H1 (cell line): ENCODE results near the gene ECI1. TPM values are rescaled to one million over a fixed set of nuclear protein-coding genes. Genes with fewer than 3 reads are reported as not detected.
A peak's percentile ranks its signal among the peaks of the same experiment; 100 is the strongest.

Experiments used
- CTCF ChIA-PET: fragments of 300-600 bp; sonication (Branson Sonifier 250); formaldehyde crosslinking; loops from one replicate; lab custom pipeline; 2021; ENCODE audit not compliant: partially characterized antibody; lab: Charles Lee
- POLR2A ChIA-PET: fragments of 300-600 bp; sonication (Branson Sonifier 250); formaldehyde crosslinking; loops from one replicate; lab custom pipeline; 2021; ENCODE audit warnings: inconsistent platforms; ENCODE audit not compliant: partially characterized antibody; lab: Charles Lee
- DNase-seq, 2 experiments: peaks; one replicate each; pipeline versions ENCODE4 v3.0.0 to v3.0.0-alpha.2; 2010 to 2022; ENCODE audit warnings: low spot score in 2 of 2, low read depth in 1 of 2, mixed read lengths in 1 of 2
- FAIRE-seq: peaks from 2 replicates; lab custom pipeline; 2011; peaks lifted over from hg19 to GRCh38; lab: Jason Lieb, UNC
- H2AFZ ChIP-seq: 2 replicates; pipeline ENCODE4 v1.8.1; 2012; ENCODE audit warnings: low read length, inconsistent platforms
- H2AK5ac ChIP-seq: 2 replicates; pipeline ENCODE4 v1.6.1; 2013; ENCODE audit warnings: low read depth, low read length
- H2BK120ac ChIP-seq: replicated peaks from 2 replicates; pipeline ENCODE3; 2013; ENCODE audit warnings: low read depth, low read length, inconsistent platforms
- H2BK12ac ChIP-seq: 2 replicates; pipeline ENCODE4 v1.6.1; 2013; ENCODE audit warnings: low read depth, low read length
- H2BK15ac ChIP-seq: 2 replicates; pipeline ENCODE4 v1.6.1; 2013; ENCODE audit warnings: low read length
- H2BK20ac ChIP-seq: 2 replicates; pipeline ENCODE4 v1.6.1; 2013; ENCODE audit warnings: low read length
- H2BK5ac ChIP-seq: 2 replicates; pipeline ENCODE4 v1.6.1; 2013; ENCODE audit warnings: low read depth, low read length
- H3K14ac ChIP-seq: 2 replicates; pipeline ENCODE4 v1.6.1; 2013; ENCODE audit warnings: inconsistent platforms; ENCODE audit not compliant: insufficient read length
- H3K18ac ChIP-seq: 2 replicates; pipeline ENCODE4 v1.6.1; 2013; ENCODE audit warnings: low read length; ENCODE audit errors: extremely low read depth
- H3K23ac ChIP-seq: 2 replicates; pipeline ENCODE4 v1.6.1; 2013; ENCODE audit warnings: inconsistent platforms; ENCODE audit not compliant: insufficient read length
- H3K23me2 ChIP-seq: 2 replicates; pipeline ENCODE4 v1.6.1; 2013; ENCODE audit warnings: low read depth, low read length
- H3K27ac ChIP-seq: 2 replicates; pipeline ENCODE4 v1.6.1; 2011; ENCODE audit warnings: low read depth, low read length, inconsistent platforms
- H3K27me3 ChIP-seq, 4 experiments: replicated peaks in 1 of 4; 1 replicate in 1 of 4; 2 replicates in 3 of 4; pipeline versions ENCODE4 v1.6.1 to v1.8.1; 2011 to 2013; ENCODE audit warnings: low read length in 3 of 4, mild to moderate bottlenecking in 3 of 4, inconsistent platforms in 2 of 4, mixed read lengths in 2 of 4, moderate library complexity in 1 of 4; ENCODE audit not compliant: control insufficient read depth in 3 of 4, insufficient read depth in 3 of 4; ENCODE audit errors: extremely low read depth in 1 of 4
- H3K36me3 ChIP-seq, 4 experiments: 2 replicates each; pipeline versions ENCODE4 v1.6.1 to v1.8.1; 2011 to 2013; ENCODE audit warnings: mild to moderate bottlenecking in 4 of 4, low read length in 3 of 4, moderate library complexity in 2 of 4, control low read depth in 1 of 4, inconsistent platforms in 1 of 4; ENCODE audit not compliant: insufficient read depth in 4 of 4, control insufficient read depth in 2 of 4
- H3K4ac ChIP-seq: replicated peaks from 2 replicates; pipeline ENCODE3; 2013; ENCODE audit warnings: low read length, low read depth, mixed read lengths, inconsistent platforms; ENCODE audit not compliant: insufficient read length
- H3K4me1 ChIP-seq, 4 experiments: replicated peaks in 1 of 4; 1 replicate in 1 of 4; 2 replicates in 3 of 4; pipeline versions ENCODE4 v1.6.1 to v1.8.1; 2011 to 2013; ENCODE audit warnings: low read length in 3 of 4, inconsistent platforms in 2 of 4, mixed read lengths in 1 of 4; ENCODE audit not compliant: insufficient read depth in 4 of 4, control insufficient read depth in 3 of 4
- H3K4me2 ChIP-seq, 2 experiments: 2 replicates each; pipeline versions ENCODE4 v1.6.1 to v1.8.1; 2011 to 2013; ENCODE audit warnings: low read depth in 2 of 2, low read length in 2 of 2, control low read depth in 1 of 2, inconsistent platforms in 1 of 2, mild to moderate bottlenecking in 1 of 2; ENCODE audit not compliant: insufficient read depth in 1 of 2
- H3K4me3 ChIP-seq, 4 experiments: fragments of 200-600, 300-600 bp in 1 of 4; sonication (generic), shearing (Covaris generic), sonication (Bioruptor Twin) in 1 of 4; 2 replicates each; pipeline versions ENCODE4 v1.5.1 to v1.8.1; 2011 to 2016; ENCODE audit warnings: low read length in 4 of 4, low read depth in 3 of 4, control low read depth in 2 of 4, inconsistent platforms in 2 of 4, mild to moderate bottlenecking in 2 of 4, mixed read lengths in 1 of 4, moderate library complexity in 1 of 4; ENCODE audit not compliant: insufficient read depth in 2 of 4; ENCODE audit errors: extremely low read depth in 1 of 4
- H3K56ac ChIP-seq: replicated peaks from 2 replicates; pipeline ENCODE3; 2013; ENCODE audit warnings: low read depth, mild to moderate bottlenecking, mixed read lengths, low read length, inconsistent platforms; ENCODE audit not compliant: insufficient read length
- H3K79me1 ChIP-seq: 2 replicates; pipeline ENCODE4 v1.6.1; 2013; ENCODE audit warnings: low read depth, low read length, control low read depth
- H3K79me2 ChIP-seq, 2 experiments: 2 replicates each; pipeline versions ENCODE4 v1.6.1 to v1.8.1; 2012 to 2013; ENCODE audit warnings: low read length in 2 of 2, mild to moderate bottlenecking in 2 of 2, inconsistent platforms in 1 of 2; ENCODE audit not compliant: insufficient read depth in 2 of 2, control insufficient read depth in 1 of 2
- H3K9ac ChIP-seq, 4 experiments: replicated peaks in 1 of 4; 1 replicate in 1 of 4; 2 replicates in 3 of 4; pipeline versions ENCODE4 v1.6.1 to v1.8.1; 2011 to 2013; ENCODE audit warnings: low read depth in 3 of 4, low read length in 3 of 4, control low read depth in 2 of 4, mild to moderate bottlenecking in 2 of 4, moderate library complexity in 2 of 4, inconsistent platforms in 1 of 4; ENCODE audit errors: extremely low read depth in 1 of 4
- H3K9me3 ChIP-seq, 2 experiments: 2 replicates each; pipeline versions ENCODE4 v1.6.1 to v1.8.1; 2012 to 2013; ENCODE audit warnings: mild to moderate bottlenecking in 2 of 2, moderate library complexity in 2 of 2, control low read depth in 1 of 2, inconsistent platforms in 1 of 2, low read depth in 1 of 2, low read length in 1 of 2, mixed read lengths in 1 of 2; ENCODE audit not compliant: insufficient read depth in 2 of 2
- H4K20me1 ChIP-seq, 2 experiments: replicated peaks in 1 of 2; 2 replicates each; pipeline versions ENCODE3 to v1.8.1; 2011 to 2013; ENCODE audit warnings: inconsistent platforms in 2 of 2, low read length in 2 of 2, mild to moderate bottlenecking in 1 of 2; ENCODE audit not compliant: insufficient read depth in 2 of 2, control insufficient read depth in 1 of 2
- H4K5ac ChIP-seq: 2 replicates; pipeline ENCODE4 v1.6.1; 2013; ENCODE audit warnings: low read length, low read depth, mixed read lengths, inconsistent platforms; ENCODE audit not compliant: insufficient read length
- H4K8ac ChIP-seq: 2 replicates; pipeline ENCODE4 v1.8.0; 2013; ENCODE audit warnings: mild to moderate bottlenecking, moderate library complexity, low read length, inconsistent platforms; ENCODE audit not compliant: insufficient read depth; ENCODE audit errors: extremely low read depth
- H4K91ac ChIP-seq: replicated peaks from 2 replicates; pipeline ENCODE3; 2013; ENCODE audit warnings: low read length, mixed read lengths, inconsistent platforms; ENCODE audit not compliant: insufficient read length
- CBX5 ChIP-seq: fragments of 300-800, 300-1000 bp; sonication (generic); IDR thresholded peaks from 2 replicates; pipeline ENCODE4 v1.7.1; 2016; ENCODE audit warnings: antibody characterized with exemption, low read length, low read depth
- POLR2AphosphoS5 ChIP-seq: IDR thresholded peaks from 2 replicates; pipeline ENCODE4 v1.6.1; 2011; ENCODE audit warnings: low read depth, low read length
- WGBS, 2 experiments: shearing (Covaris generic) in 1 of 2; methylation state at CpG; one replicate each; pipeline versions ENCODE4 v1.1.6 to v1.1.7; 2013 to 2015; ENCODE audit warnings: low lambda C conversion rate in 2 of 2, mixed read lengths in 2 of 2, inconsistent platforms in 1 of 2, low coverage in 1 of 2, missing lambda C conversion rate in 1 of 2; ENCODE audit not compliant: insufficient replicate concordance in 2 of 2, insufficient coverage in 1 of 2, insufficient read length in 1 of 2; ENCODE audit errors: extremely low coverage in 1 of 2, missing lambda C conversion rate in 1 of 2; 5-methylcytosine and 5-hydroxymethylcytosine counted together
- polyA plus RNA-seq, 7 experiments: library from polyadenylated mRNA; depleted of rRNA in 3 of 7; stranded (reverse) in 5 of 7; unstranded in 2 of 7; fragments of >200 nt in 5 of 7; fragments of 200-250 nt in 2 of 7; gene quantifications; 1 replicate in 5 of 7; 2 replicates in 1 of 7; 4 replicates in 1 of 7; pipeline versions ENCODE4 v1.2.1 to v1.2.3, GENCODE V29; 2011 to 2013; ENCODE audit warnings: missing spikeins in 2 of 7, mixed read lengths in 2 of 7
- total RNA-seq: library from RNA; stranded (reverse); fragmentation: NEBNext Ultra II Directional; extraction: Animal tissue kit (Norgen Biotek cat#: 25700); gene quantifications from 2 replicates; pipeline ENCODE4 v1.2.1, GENCODE V29; 2021

Gene ECI1
- total and polyA plus RNA-seq, 2 of the 8 experiments (the other 6 are each of a cell fraction or from before 2014, with no cell fraction given): 79.5 to 151 TPM

- no peak overlapping the region for H2AK5ac ChIP-seq
- H2AFZ ChIP-seq: no peak overlapping the region
- FAIRE-seq (no peak), DNase-seq (no peak)
- H3K4me3 ChIP-seq: no peak overlapping the region
- no peak overlapping the region for H2BK5ac ChIP-seq
- no peak overlapping the region for H4K8ac ChIP-seq
- no peak overlapping the region for H3K4me2 ChIP-seq
- no peak overlapping the region for H3K9ac ChIP-seq
- no peak overlapping the region for H4K5ac ChIP-seq
- no peak overlapping the region for H2BK12ac ChIP-seq
- H3K23me2 ChIP-seq: 0 out of 2 replicates have a peak, but pooled peaks cover 2% of the 10 kb centered on the region
- no peak overlapping the region for H3K18ac ChIP-seq
- H3K27ac ChIP-seq: no peak overlapping the region
- H3K56ac ChIP-seq: no peak overlapping the region
- H2BK120ac ChIP-seq: no peak overlapping the region
- CTCF ChIA-PET: interaction anchor here (0.8 to 1.8 kb wide), 6 partner anchors 9 to 244 kb away, joined by 3 to 5 read pairs (median 4); partner anchors contain the start of gene ABCA3
- H3K4ac ChIP-seq: no peak overlapping the region
- H3K9me3 ChIP-seq: no peaks in the 10 kb centered on the region
- H4K91ac ChIP-seq: no peak overlapping the region
- H3K14ac ChIP-seq: no peak overlapping the region
- no peak overlapping the region for H3K23ac ChIP-seq
- H3K27me3 ChIP-seq: no peaks in the 10 kb centered on the region
- H2BK15ac ChIP-seq: no peak overlapping the region
- peaks cover 37 to 92% (median 66%) of the 10 kb centered on the region in 4 experiments for H3K36me3 ChIP-seq
- peaks cover 4% of the 10 kb centered on the region; the same call in 1 of the 2 replicates for H3K79me1 ChIP-seq
- TF ChIP-seq POLR2AphosphoS5: 0 out of 2 replicates have a peak, but pooled peaks have one; percentile 30
- TF ChIP-seq CBX5: no peak
- TF ChIP-seq, all 59 proteins: peak for 1
- Histone ChIP-seq H4K20me1 (peaks cover 17 to 21% of the 10 kb centered on the region in 2 experiments), H3K4me1 (peaks cover 0 to 6% (median 5%) of the 10 kb centered on the region in 4 experiments; a peak in 5 of 7 replicates), H2BK20ac (no peak overlapping the region), H3K79me2 (peaks cover 0 to 22% of the 10 kb centered on the region in 2 experiments; a peak in 2 of 4 replicates)
- POLR2A ChIA-PET: interaction anchor here (1.0 to 13.9 kb wide), 10 partner anchors 9 to 190 kb away, joined by 3 to 228 read pairs (median 4); partner anchors contain the start of genes BRICD5, DNASE1L2, PGP and RNPS1
- 95% methylated on average over 12 of the region's 12 CpGs; no CpG with 5 or more reads in 1 of the 2 experiments for WGBS, 2 experiments
Observed at GRCh38 chr16:2256531-2257140, 5.2 kb upstream of the ECI1 start.
